GM12891 (cell line): ENCODE results near the gene MYO6.

Experiments used
- PAX5 ChIP-seq: IDR thresholded peaks from 2 replicates; pipeline ENCODE4 v1.6.1; 2011; ENCODE audit warnings: low read length, moderate library complexity, mild to moderate bottlenecking; ENCODE audit not compliant: insufficient read depth, severe bottlenecking
- POLR2A ChIP-seq: IDR thresholded peaks from 2 replicates; pipeline ENCODE4 v1.6.1; 2011; ENCODE audit warnings: low read depth, low read length, control low read depth
- POLR2AphosphoS5 ChIP-seq: IDR thresholded peaks from 2 replicates; pipeline ENCODE4 v1.6.1; 2011; ENCODE audit warnings: low read depth, low read length, control low read depth
- POU2F2 ChIP-seq: IDR thresholded peaks from 2 replicates; pipeline ENCODE4 v1.6.1; 2011; ENCODE audit warnings: low read depth, mild to moderate bottlenecking, control low read depth, low read length, moderate library complexity
- SPI1 ChIP-seq: IDR thresholded peaks from 2 replicates; pipeline ENCODE4 v1.6.1; 2011; ENCODE audit warnings: low read depth, low read length, control low read depth
- TAF1 ChIP-seq: IDR thresholded peaks from 2 replicates; pipeline ENCODE4 v1.6.1; 2011; ENCODE audit warnings: low read depth, low read length, control low read depth

DNA sequence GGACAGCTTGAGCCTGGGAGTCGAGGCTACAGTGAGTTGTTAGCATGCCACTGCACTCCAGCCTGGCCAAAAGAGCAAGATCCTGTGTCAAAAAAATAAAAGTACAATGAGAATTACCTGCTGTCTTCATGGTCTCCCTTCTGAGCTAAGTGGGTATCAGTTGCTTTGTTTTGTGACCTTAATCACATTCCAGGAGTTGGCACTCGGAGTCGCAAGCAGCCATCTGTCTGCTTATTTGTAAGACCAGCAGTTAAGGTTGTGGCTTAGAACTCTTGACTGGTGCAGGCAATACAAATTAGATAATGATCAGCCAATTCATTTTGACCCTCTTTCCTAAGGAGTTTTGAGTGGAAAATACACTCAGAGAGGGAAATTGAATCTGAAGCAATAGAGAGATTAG lies 114.0 kb downstream of the MYO6 start:
- TF ChIP-seq POLR2AphosphoS5 (no peak), POLR2A (no peak), TAF1 (no peak), POU2F2 (no peak), SPI1 (no peak), PAX5 (no peak)
